Thymus (tissue), 11 donors: ENCODE results near the gene DIAPH1. TPM values are rescaled to one million over a fixed set of nuclear protein-coding genes. Genes with fewer than 3 reads are reported as not detected.

Source experiments
- DNase-seq, 9 donors: peaks; one replicate each; pipeline ENCODE4 v3.0.0-alpha.2; 2013; ENCODE audit warnings: low spot score in 9 of 9, low read depth in 6 of 9, missing footprints in 1 of 9
- H3K27ac ChIP-seq, 2 donors: one replicate each; pipeline ENCODE4 v1.5.1; 2013; ENCODE audit warnings: control low read depth in 1 of 2, low read depth in 1 of 2, low read length in 1 of 2, mild to moderate bottlenecking in 1 of 2, moderate library complexity in 1 of 2
- H3K27me3 ChIP-seq, 2 donors: one replicate each; pipeline ENCODE4 v1.5.1; 2013; ENCODE audit warnings: low read length in 1 of 2; ENCODE audit not compliant: control insufficient read depth in 2 of 2, insufficient read depth in 1 of 2
- H3K36me3 ChIP-seq, 2 donors: one replicate each; pipeline ENCODE4 v1.5.1; 2013; ENCODE audit warnings: low read length in 1 of 2, mild to moderate bottlenecking in 1 of 2, moderate library complexity in 1 of 2; ENCODE audit not compliant: control insufficient read depth in 2 of 2, insufficient read depth in 2 of 2
- H3K4me1 ChIP-seq, 2 donors: one replicate each; pipeline ENCODE4 v1.5.1; 2013; ENCODE audit warnings: low read length in 2 of 2; ENCODE audit not compliant: control insufficient read depth in 2 of 2, insufficient read depth in 2 of 2
- H3K4me3 ChIP-seq, 2 donors: one replicate each; pipeline ENCODE4 v1.5.1; 2013; ENCODE audit warnings: low read length in 2 of 2, control low read depth in 1 of 2, mild to moderate bottlenecking in 1 of 2
- H3K9me3 ChIP-seq, 2 donors: one replicate each; pipeline ENCODE4 v1.5.1; 2013; ENCODE audit warnings: low read length in 1 of 2, mild to moderate bottlenecking in 1 of 2; ENCODE audit not compliant: control insufficient read depth in 2 of 2, insufficient read depth in 1 of 2
- WGBS: extraction: QIAGEN DNeasy Blood & Tissue Kit; methylation state at CpG from one replicate; pipeline ENCODE4 v1.1.7; 2013; 5-methylcytosine and 5-hydroxymethylcytosine counted together
- polyA plus RNA-seq: library from polyadenylated mRNA; stranded (reverse); fragments of 200-250 nt; gene quantifications from one replicate; pipeline ENCODE4 v1.2.3, GENCODE V29; 2013
- total RNA-seq: library from RNA; stranded (reverse); fragments of 120-200 nt; gene quantifications from one replicate; pipeline ENCODE4 v1.2.4, GENCODE V29; 2013
- donor health status: healthy.

Gene DIAPH1
- total and polyA plus RNA-seq, 2 donors, result 28.0 to 80.0 TPM

- peaks cover 0 to 6% of the 10 kb centered on the region in 2 donors for H3K4me1 ChIP-seq
- WGBS, result 97% methylated on average over 1 of the region's 1 CpG
- H3K27ac ChIP-seq, result no peak overlapping the region
- H3K9me3 ChIP-seq, result no peaks in the 10 kb centered on the region
- no peak overlapping the region for H3K4me3 ChIP-seq
- peaks cover 31 to 61% of the 10 kb centered on the region in 2 donors for H3K36me3 ChIP-seq
- DNase-seq, result no peak
- no peaks in the 10 kb centered on the region for H3K27me3 ChIP-seq
Measured at GRCh38 chr5:141533897-141534296, 84.9 kb downstream of the DIAPH1 start.

- H3K36me3 ChIP-seq, result peaks cover 40 to 72% of the 10 kb centered on the region in 2 donors
- 98% methylated on average over 1 of the region's 1 CpG for WGBS
Measured at GRCh38 chr5:141532726-141533125, 86.1 kb downstream of the DIAPH1 start.

GRCh38 chr5:141529873-141530272 is 88.9 kb downstream of the DIAPH1 start:
- H3K27me3 ChIP-seq, result no peaks in the 10 kb centered on the region
- no peaks in the 10 kb centered on the region for H3K9me3 ChIP-seq
- H3K27ac ChIP-seq, result peak overlapping the region in 1 of 2 donors; percentile 77
- H3K36me3 ChIP-seq, result peaks cover 55 to 90% of the 10 kb centered on the region in 2 donors
- no peak overlapping the region for H3K4me3 ChIP-seq
- no peak for DNase-seq
- H3K4me1 ChIP-seq, result peaks cover 0 to 16% of the 10 kb centered on the region in 2 donors
- WGBS, result 94% methylated on average over 7 of the region's 7 CpGs

More at GRCh38 chr5:141532726-141533125, 86.1 kb downstream of the DIAPH1 start:
- peaks cover 0 to 6% of the 10 kb centered on the region in 2 donors for H3K4me1 ChIP-seq
- no peak overlapping the region for H3K27ac ChIP-seq
- no peak overlapping the region for H3K4me3 ChIP-seq
- DNase-seq, result no peak
- no peaks in the 10 kb centered on the region for H3K9me3 ChIP-seq
- H3K27me3 ChIP-seq, result no peaks in the 10 kb centered on the region

GRCh38 chr5:141529002-141529401 is 89.8 kb downstream of the DIAPH1 start:
- 97% methylated on average over 5 of the region's 5 CpGs for WGBS

GRCh38 chr5:141528291-141528984 is 90.4 kb downstream of the DIAPH1 start:
- Histone ChIP-seq H3K9me3 (no peaks in the 10 kb centered on the region), H3K27ac (peak overlapping the region; percentile 66 to 77), H3K27me3 (no peaks in the 10 kb centered on the region), H3K36me3 (peaks cover 57 to 90% of the 10 kb centered on the region in 2 donors), H3K4me3 (no peak overlapping the region), H3K4me1 (peaks cover 0 to 16% of the 10 kb centered on the region in 2 donors)
- DNase-seq, result peak in 1 of 9 donors; percentile 26
- 94% methylated on average over 11 of the region's 11 CpGs for WGBS

More at GRCh38 chr5:141529002-141529401, 89.8 kb downstream of the DIAPH1 start:
- peak overlapping the region; percentile 66 to 77 for H3K27ac ChIP-seq
- no peak for DNase-seq
- H3K4me1 ChIP-seq, result peaks cover 0 to 16% of the 10 kb centered on the region in 2 donors
- peaks cover 58 to 90% of the 10 kb centered on the region in 2 donors for H3K36me3 ChIP-seq
- H3K27me3 ChIP-seq, result no peaks in the 10 kb centered on the region
- no peaks in the 10 kb centered on the region for H3K9me3 ChIP-seq
- H3K4me3 ChIP-seq, result no peak overlapping the region

- peak overlapping the region in 1 of 2 donors; percentile 36 for H3K27ac ChIP-seq
- peaks cover 66 to 92% of the 10 kb centered on the region in 2 donors for H3K36me3 ChIP-seq
- H3K27me3 ChIP-seq, result no peaks in the 10 kb centered on the region
- 89% methylated on average over 1 of the region's 1 CpG for WGBS
- no peaks in the 10 kb centered on the region for H3K9me3 ChIP-seq
- H3K4me3 ChIP-seq, result no peak overlapping the region
- DNase-seq, result no peak
- H3K4me1 ChIP-seq, result peaks cover 0 to 16% of the 10 kb centered on the region in 2 donors
Measured at GRCh38 chr5:141527426-141527825, 91.4 kb downstream of the DIAPH1 start.

GRCh38 chr5:141525653-141526052 is 93.1 kb downstream of the DIAPH1 start:
- no peaks in the 10 kb centered on the region for H3K9me3 ChIP-seq
- H3K4me3 ChIP-seq, result no peak overlapping the region
- H3K27me3 ChIP-seq, result no peaks in the 10 kb centered on the region
- H3K36me3 ChIP-seq, result peaks cover 70 to 94% of the 10 kb centered on the region in 2 donors
- H3K4me1 ChIP-seq, result peaks cover 0 to 16% of the 10 kb centered on the region in 2 donors
- H3K27ac ChIP-seq, result no peak overlapping the region
- WGBS, result 99% methylated on average over 7 of the region's 7 CpGs
- DNase-seq, result no peak

- peaks cover 0 to 16% of the 10 kb centered on the region in 2 donors for H3K4me1 ChIP-seq
- H3K27ac ChIP-seq, result peak overlapping the region; percentile 39 to 55
- 58% methylated on average over 12 of the region's 12 CpGs for WGBS
- no peak overlapping the region for H3K4me3 ChIP-seq
- no peaks in the 10 kb centered on the region for H3K27me3 ChIP-seq
- DNase-seq, result peak in 5 of 9 donors; percentile 21 to 61 (median 46)
- no peaks in the 10 kb centered on the region for H3K9me3 ChIP-seq
- H3K36me3 ChIP-seq, result peaks cover 71 to 95% of the 10 kb centered on the region in 2 donors
Measured at GRCh38 chr5:141524604-141525597, 93.9 kb downstream of the DIAPH1 start.
